GM23338 (cell line): ENCODE measurements around the gene DGKB. TPM values are rescaled to one million over a fixed set of nuclear protein-coding genes. Genes with fewer than 3 reads are reported as not detected.

ENCODE experiments used
- ATAC-seq: fragments of 200-7000 bp; cut with Tn5 transposase; 3 replicates; pipeline ENCODE4 v1.9.1; 2020
- DNase-seq: peaks from one replicate; pipeline ENCODE4 v3.0.0-alpha.2; 2015; ENCODE audit warnings: low spot score
- H2AFZ ChIP-seq: fragments of 200-600 bp; sonication (generic); 2 replicates; pipeline ENCODE4 v1.8.0; 2016; ENCODE audit warnings: antibody characterized with exemption, mild to moderate bottlenecking, moderate library complexity
- H3F3A ChIP-seq: fragments of 200-600 bp; sonication (generic); replicated peaks from 2 replicates; pipeline ENCODE4 v1.8.0; 2017; ENCODE audit warnings: antibody characterized with exemption, mixed run types, low read depth
- H3K27ac ChIP-seq: fragments of 200-600 bp; sonication (generic); 2 replicates; pipeline ENCODE4 v1.6.1; 2016; ENCODE audit warnings: low read depth
- H3K27me3 ChIP-seq: fragments of 200-600 bp; sonication (generic); 2 replicates; pipeline ENCODE4 v1.8.0; 2016; ENCODE audit warnings: mild to moderate bottlenecking, mixed run types, moderate library complexity; ENCODE audit not compliant: insufficient read depth
- H3K36me3 ChIP-seq: fragments of 200-600 bp; sonication (generic); 2 replicates; pipeline ENCODE4 v1.8.0; 2016; ENCODE audit warnings: mild to moderate bottlenecking; ENCODE audit not compliant: insufficient read depth
- H3K4me1 ChIP-seq: fragments of 200-600 bp; sonication (generic); 2 replicates; pipeline ENCODE4 v1.8.0; 2016; ENCODE audit warnings: mild to moderate bottlenecking, moderate library complexity; ENCODE audit not compliant: insufficient read depth
- H3K4me2 ChIP-seq: fragments of 200-600 bp; sonication (generic); 2 replicates; pipeline ENCODE4 v1.7.1; 2017; ENCODE audit warnings: mixed run types
- H3K4me3 ChIP-seq: fragments of 200-600 bp; sonication (generic); 2 replicates; pipeline ENCODE4 v1.6.1; 2016; ENCODE audit warnings: mixed run types
- H3K79me2 ChIP-seq: fragments of 200-600 bp; sonication (generic); replicated peaks from 2 replicates; pipeline ENCODE4 v1.8.0; 2017; ENCODE audit warnings: mild to moderate bottlenecking; ENCODE audit not compliant: insufficient read depth
- H3K9me2 ChIP-seq: fragments of 200-600 bp; sonication (generic); 2 replicates; pipeline ENCODE4 v1.8.0; 2017; ENCODE audit not compliant: insufficient read depth
- H4K20me1 ChIP-seq: fragments of 200-600 bp; sonication (generic); replicated peaks from 2 replicates; pipeline ENCODE4 v1.8.0; 2017; ENCODE audit warnings: mild to moderate bottlenecking; ENCODE audit not compliant: insufficient read depth
- H3K27ac Mint-ChIP-seq: 2 replicates; pipeline ENCODE4 v1.8.0; 2020; ENCODE audit warnings: inconsistent platforms, mild to moderate bottlenecking, moderate library complexity, mixed read lengths
- H3K27me3 Mint-ChIP-seq: 3 replicates; pipeline ENCODE4 v1.8.0; 2022; ENCODE audit warnings: low read depth, mild to moderate bottlenecking, moderate library complexity, mixed read lengths, inconsistent platforms; ENCODE audit not compliant: insufficient read depth, poor library complexity
- H3K36me3 Mint-ChIP-seq: 3 replicates; pipeline ENCODE4 v1.8.0; 2021; ENCODE audit warnings: low read depth, mild to moderate bottlenecking, inconsistent platforms, moderate library complexity, mixed read lengths
- H3K4me1 Mint-ChIP-seq: 3 replicates; pipeline ENCODE4 v1.8.0; 2020; ENCODE audit warnings: mild to moderate bottlenecking, inconsistent platforms, mixed read lengths
- H3K4me3 Mint-ChIP-seq: 3 replicates; pipeline ENCODE4 v1.8.0; 2021; ENCODE audit warnings: moderate library complexity, mild to moderate bottlenecking, inconsistent platforms, mixed read lengths
- H3K9me3 Mint-ChIP-seq: 3 replicates; pipeline ENCODE4 v1.8.0; 2020; ENCODE audit warnings: moderate library complexity, mild to moderate bottlenecking, inconsistent platforms, mixed read lengths
- CREB1 ChIP-seq: fragments of 250-450 bp; sonication (Bioruptor Pico); IDR thresholded peaks from 2 replicates; pipeline ENCODE4 v1.5.0; 2020; ENCODE audit warnings: low read depth, mild to moderate bottlenecking, moderate library complexity
- CTCF ChIP-seq, 2 experiments: fragments of 200-600 bp in 1 of 2; sonication (generic) in 1 of 2; conservative IDR thresholded peaks; 2 replicates each; pipeline versions ENCODE4 v1.5.1 to v1.6.1; 2016 to 2017; ENCODE audit warnings: antibody characterized with exemption in 2 of 2, low read depth in 2 of 2, mild to moderate bottlenecking in 2 of 2, moderate library complexity in 1 of 2
- ETS1 ChIP-seq: IDR thresholded peaks from 2 replicates; pipeline ENCODE4 v1.6.1; 2016; ENCODE audit warnings: antibody characterized with exemption
- EZH2 ChIP-seq: fragments of 200-600 bp; sonication (generic); IDR thresholded peaks from one replicate; pipeline ENCODE4 v1.8.0; 2017; ENCODE audit warnings: antibody characterized with exemption, mild to moderate bottlenecking, low read depth; ENCODE audit not compliant: unreplicated experiment
- EZH2phosphoT487 ChIP-seq: fragments of 200-600 bp; sonication (generic); IDR thresholded peaks from one replicate; pipeline ENCODE4 v1.8.1; 2018; ENCODE audit warnings: antibody characterized with exemption; ENCODE audit not compliant: unreplicated experiment
- JUNB ChIP-seq: IDR thresholded peaks from one replicate; pipeline ENCODE4 v1.6.1; 2016; ENCODE audit warnings: antibody characterized with exemption; ENCODE audit not compliant: unreplicated experiment
- NANOG ChIP-seq: IDR thresholded peaks from 2 replicates; pipeline ENCODE4 v1.6.1; 2016; ENCODE audit warnings: antibody characterized with exemption, borderline replicate concordance
- POLR2AphosphoS5 ChIP-seq: IDR thresholded peaks from 2 replicates; pipeline ENCODE4 v1.6.1; 2016; ENCODE audit warnings: antibody characterized with exemption, low read depth
- STAT1 ChIP-seq: IDR thresholded peaks from one replicate; pipeline ENCODE4 v1.6.1; 2016; ENCODE audit warnings: antibody characterized with exemption; ENCODE audit not compliant: unreplicated experiment
- ZNF114 ChIP-seq: fragments of 250-450 bp; sonication (Bioruptor Pico); IDR thresholded peaks from 2 replicates; pipeline ENCODE4 v1.5.0; 2020; ENCODE audit warnings: mild to moderate bottlenecking, moderate library complexity
- ZNF331 ChIP-seq: fragments of 250-450 bp; sonication (Bioruptor Pico); IDR thresholded peaks from 2 replicates; pipeline ENCODE4 v1.5.0; 2020; ENCODE audit warnings: low read depth, mild to moderate bottlenecking, moderate library complexity
- ZNF462 ChIP-seq: fragments of 250-450 bp; sonication (Bioruptor Pico); IDR thresholded peaks from 2 replicates; pipeline ENCODE4 v1.5.0; 2020; ENCODE audit warnings: mild to moderate bottlenecking, moderate library complexity
- polyA plus RNA-seq: library from polyadenylated mRNA; unstranded; fragments of >200 nt; fragmentation: Nextera tagmentation; extraction: Ambion mirVana; gene quantifications from 2 replicates; pipeline ENCODE4 v1.2.1, GENCODE V29; 2016
- total RNA-seq: library from RNA; depleted of rRNA; stranded (reverse); fragments of >200 nt; shearing (Covaris generic); gene quantifications from 2 replicates; pipeline ENCODE4 v1.2.3, GENCODE V29; 2014

Gene DGKB
- total and polyA plus RNA-seq, 2 experiments from 2014 or later, result 4.8 to 11.5 TPM

GRCh38 chr7:14324767-14325166 is 577.8 kb downstream of the DGKB start:
- H3K36me3 ChIP-seq, result no peaks in the 10 kb centered on the region
- Mint-ChIP-seq H3K36me3 (no peaks in the 10 kb centered on the region), H3K27me3 (no peaks in the 10 kb centered on the region), H3K4me3 (no peak overlapping the region), H3K9me3 (no peaks in the 10 kb centered on the region), H3K4me1 (peaks cover 4% of the 10 kb centered on the region), H3K27ac (no peak overlapping the region)
- no peak overlapping the region for H3K4me2 ChIP-seq
- no peak for TF ChIP-seq ZNF114 (CRISPR knock-in tag)
- no peak for TF ChIP-seq EZH2phosphoT487
- TF ChIP-seq POLR2AphosphoS5, result no peak
- no peak for TF ChIP-seq CTCF (conservative IDR thresholded peaks at IDR 0.05; ENCODE audit: low read depth in 2 of 2)
- no peak for TF ChIP-seq NANOG
- no peak for TF ChIP-seq ZNF462
- TF ChIP-seq EZH2, result no peak
- TF ChIP-seq STAT1, result no peak
- no peak for TF ChIP-seq CREB1 (CRISPR knock-in tag)
- no peak for TF ChIP-seq ETS1
- TF ChIP-seq ZNF331 (CRISPR knock-in tag), result no peak
- TF ChIP-seq JUNB, result no peak
- ATAC-seq, result no peak
- no peaks in the 10 kb centered on the region for H3K9me2 ChIP-seq
- H3F3A ChIP-seq, result no peaks in the 10 kb centered on the region
- no peak for DNase-seq
- no peaks in the 10 kb centered on the region for H4K20me1 ChIP-seq
- H3K27me3 ChIP-seq, result no peaks in the 10 kb centered on the region
- no peak overlapping the region for H3K27ac ChIP-seq
- no peaks in the 10 kb centered on the region for H3K79me2 ChIP-seq
- no peak overlapping the region for H2AFZ ChIP-seq
- peaks cover 15% of the 10 kb centered on the region for H3K4me1 ChIP-seq
- no peak overlapping the region for H3K4me3 ChIP-seq
